Left renal pelvis (tissue), 4 donors: Measurements from ENCODE around the gene MED22. TPM values are rescaled to one million over a fixed set of nuclear protein-coding genes. Genes with fewer than 3 reads are reported as not detected.

Source experiments
- DNase-seq, 4 donors: peaks; one replicate each; pipeline ENCODE4 v3.0.0-alpha.2; 2013; ENCODE audit warnings: low read depth in 4 of 4, low spot score in 3 of 4
- polyA plus RNA-seq, 4 donors: library from polyadenylated mRNA; unstranded; fragments of 120-200 nt; gene quantifications; one replicate each; pipeline ENCODE4 v1.2.1, GENCODE V29; 2013; ENCODE audit not compliant: insufficient read length in 4 of 4

The MED22 gene
- polyA plus RNA-seq, 4 donors = 24.2 to 29.9 (median 24.8) TPM

- DNase-seq = no peak
Measured at GRCh38 chr9:133357656-133358055, 9.7 kb upstream of the MED22 start.

- peak in 1 of 4 donors; percentile 69 for DNase-seq
Measured at GRCh38 chr9:133356391-133357091, 8.6 kb upstream of the MED22 start, which contains the start of the genes SURF1 and SURF2. Gene SURF1, minus strand, starts transcription at chr9:133356487. Its CDS starts 34 bp downstream, at chr9:133356453. Gene SURF2, plus strand, starts transcription at chr9:133356550. Its CDS starts 43 bp downstream, at chr9:133356593.

DNA sequence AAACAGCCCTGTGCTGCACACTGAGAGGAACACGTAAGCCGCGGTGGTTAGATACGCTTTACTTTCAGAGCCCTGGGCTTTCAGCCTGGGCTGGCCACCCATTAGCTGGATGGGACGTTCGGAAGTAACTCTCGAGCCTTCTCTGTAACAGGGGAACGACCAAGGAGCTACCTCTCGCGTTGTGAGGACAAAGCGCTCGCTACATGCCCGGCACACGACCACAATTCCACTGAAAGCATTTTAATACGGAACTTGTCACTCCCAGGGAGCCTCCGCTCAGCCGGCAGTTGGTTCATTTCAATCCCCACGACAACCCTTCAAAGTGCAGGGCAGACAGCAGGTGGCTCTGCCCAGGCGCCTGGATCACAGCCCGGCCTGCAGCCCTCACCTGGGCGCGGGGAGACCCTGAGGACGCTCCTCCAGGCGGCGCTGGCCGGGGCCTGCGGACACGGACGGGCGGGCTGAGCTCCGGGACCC is 8.0 kb upstream of the MED22 start:
- no peak for DNase-seq

DNA sequence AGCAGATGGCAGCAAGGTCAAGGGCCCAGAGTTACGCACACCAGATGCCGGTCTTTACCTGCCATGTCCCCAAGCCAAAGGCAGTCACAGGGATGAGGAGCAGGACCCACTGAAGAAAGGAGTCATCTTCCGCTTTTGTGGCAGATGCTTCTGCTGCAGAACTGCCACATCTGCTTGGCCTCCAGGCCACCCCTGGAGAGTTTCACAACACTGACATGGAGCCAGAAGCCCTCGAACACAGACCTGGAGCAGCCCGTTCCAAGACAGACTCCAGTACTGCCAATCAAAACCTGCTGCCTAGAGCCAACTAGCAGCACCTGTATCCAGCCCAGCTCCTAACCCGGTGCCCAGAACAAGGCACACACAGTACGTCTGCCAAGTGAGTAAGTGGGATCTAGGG is 6.8 kb upstream of the MED22 start:
- DNase-seq = no peak

- no peak for DNase-seq
Measured at GRCh38 chr9:133353548-133353947, 5.6 kb upstream of the MED22 start.

DNA sequence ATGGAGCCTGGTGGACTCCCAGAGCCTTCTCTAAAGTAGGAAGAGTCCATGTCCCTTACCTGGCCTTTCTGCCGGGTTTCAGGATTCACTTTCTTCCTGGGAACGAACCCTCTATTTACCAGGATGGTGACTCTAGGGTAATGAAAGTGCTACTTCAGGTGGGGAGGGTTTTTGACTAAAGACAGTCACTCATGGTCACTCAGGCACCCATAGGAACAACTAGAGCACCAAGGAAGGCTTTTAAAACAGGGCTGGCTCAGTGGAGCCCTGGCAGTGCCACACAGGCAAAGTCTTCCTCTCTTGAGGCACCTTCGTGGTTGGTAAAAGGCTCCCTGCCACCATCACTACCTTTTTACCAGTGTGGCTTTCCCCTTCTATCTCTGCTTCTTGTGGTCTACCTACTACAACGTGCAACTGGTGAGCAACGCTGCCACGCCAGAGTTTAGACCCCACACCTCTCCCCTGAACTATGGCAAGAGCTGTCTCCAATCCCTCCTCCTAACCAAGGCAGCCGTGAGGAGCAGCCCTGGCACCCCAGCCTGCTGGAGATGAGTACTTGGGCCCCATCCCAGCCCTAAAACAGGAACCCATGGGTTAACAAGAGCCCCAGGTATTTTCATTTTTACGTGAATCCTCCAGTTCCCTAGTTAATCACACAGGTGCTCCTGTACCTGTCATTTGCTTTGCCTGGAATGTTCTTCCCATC is 4.9 kb upstream of the MED22 start:
- DNase-seq = no peak

GRCh38 chr9:133351908-133352634 is 4.1 kb upstream of the MED22 start:
- DNase-seq = no peak

DNA sequence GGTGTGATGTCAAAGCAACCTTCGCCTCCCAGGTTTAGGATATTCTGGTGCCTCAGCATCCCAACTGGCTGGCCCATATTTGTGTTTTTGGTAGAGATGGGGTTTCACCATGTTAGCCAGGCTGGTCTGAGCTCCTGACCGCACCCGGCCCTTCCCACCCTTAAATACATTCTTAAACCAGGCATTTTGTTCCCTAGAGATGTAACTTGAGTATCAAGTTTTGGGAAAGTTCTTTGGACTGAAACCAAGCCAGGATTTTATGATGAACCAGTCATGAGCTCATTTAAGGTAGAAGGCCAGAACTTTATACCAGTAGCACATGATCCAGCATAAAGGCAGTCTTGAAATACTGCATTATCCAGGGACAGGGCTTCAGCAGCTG is 3.6 kb upstream of the MED22 start:
- DNase-seq = no peak

DNA sequence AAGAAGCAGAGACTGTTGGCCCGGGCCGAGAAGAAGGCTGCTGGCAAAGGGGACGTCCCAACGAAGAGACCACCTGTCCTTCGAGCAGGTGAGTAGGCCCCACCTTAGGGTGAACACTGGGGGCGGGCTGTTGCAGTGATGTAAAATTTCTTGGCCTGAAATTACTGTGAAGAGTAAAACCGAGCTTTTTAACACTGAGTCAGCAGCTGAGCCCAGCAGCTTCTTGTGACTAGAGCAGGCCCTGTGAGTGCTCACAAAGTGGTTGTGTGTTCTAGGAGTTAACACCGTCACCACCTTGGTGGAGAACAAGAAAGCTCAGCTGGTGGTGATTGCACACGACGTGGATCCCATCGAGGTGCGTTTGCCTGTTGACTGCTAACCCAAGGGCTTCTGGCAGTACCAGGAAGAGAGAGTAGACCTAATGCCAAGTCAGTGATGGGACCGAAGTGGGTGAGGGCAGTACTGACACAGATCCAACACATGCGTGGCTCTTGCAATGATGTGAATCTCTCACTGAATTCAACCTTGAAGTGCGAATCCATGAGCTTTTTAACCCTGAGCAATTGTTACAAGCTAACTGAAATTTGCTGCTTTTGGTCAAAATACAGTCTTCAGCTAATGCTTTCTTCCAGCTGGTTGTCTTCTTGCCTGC is 2.2 kb upstream of the MED22 start:
- no peak for DNase-seq

DNA sequence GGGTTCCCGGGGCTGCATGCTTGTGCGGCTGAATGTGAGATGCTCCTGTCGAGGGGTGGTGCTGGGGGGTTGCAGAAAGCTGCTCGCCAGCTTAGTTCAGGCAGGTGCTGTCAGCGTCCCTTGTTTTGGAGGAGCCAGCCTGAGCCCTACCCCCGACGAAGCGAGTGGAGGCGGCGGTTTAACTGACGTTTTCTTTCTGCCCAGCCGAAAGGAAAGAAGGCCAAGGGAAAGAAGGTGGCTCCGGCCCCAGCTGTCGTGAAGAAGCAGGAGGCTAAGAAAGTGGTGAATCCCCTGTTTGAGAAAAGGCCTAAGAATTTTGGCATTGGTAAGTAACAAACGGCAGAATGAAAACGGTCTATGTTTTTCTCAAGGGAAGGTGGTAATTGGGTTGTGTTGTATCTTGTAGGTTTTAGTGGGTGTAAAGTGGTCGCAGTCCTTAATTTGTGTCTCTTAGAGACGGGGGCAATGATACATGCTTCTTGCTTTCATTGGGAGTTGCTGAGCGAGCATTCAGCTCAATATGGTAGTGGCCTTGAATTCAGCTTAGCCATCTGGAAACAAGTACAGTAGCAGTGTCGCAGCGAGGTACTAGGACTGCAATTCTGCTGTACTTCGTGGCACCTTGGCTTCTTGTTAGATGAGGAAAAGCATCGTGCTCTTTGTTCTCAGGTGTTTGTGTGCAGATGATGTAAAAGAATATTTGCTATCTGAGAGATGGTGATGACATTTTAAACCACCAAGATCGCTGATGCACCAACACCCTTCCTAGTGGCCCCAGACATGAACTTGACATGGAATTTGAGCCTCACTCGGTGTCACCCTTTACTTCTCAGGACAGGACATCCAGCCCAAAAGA is 1.0 kb upstream of the MED22 start:
- DNase-seq = no peak

DNA sequence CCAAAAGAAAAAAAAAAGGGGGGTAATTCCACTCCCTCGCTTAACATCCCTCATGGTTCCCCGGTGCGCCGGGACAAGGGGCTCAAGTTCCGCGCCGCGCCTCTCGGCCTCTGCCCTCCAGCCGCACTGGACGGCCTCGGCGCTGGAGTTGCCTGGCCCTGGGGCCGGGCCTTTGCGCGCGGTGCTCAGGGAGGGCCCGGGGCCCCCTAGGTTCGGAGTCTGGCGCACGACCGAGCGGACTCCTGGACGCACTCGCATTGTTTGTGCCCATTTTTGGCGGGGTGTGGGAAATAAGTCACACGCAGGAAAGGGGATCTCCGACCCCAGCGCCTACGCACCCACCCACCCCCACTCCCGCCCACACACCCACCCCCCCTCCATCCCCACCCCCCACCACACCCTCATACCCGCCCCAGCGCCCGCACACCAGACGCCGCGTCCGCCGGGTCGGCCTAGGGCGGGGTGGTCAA is 381 bp downstream of the MED22 start:
- no peak for DNase-seq

- no peak for DNase-seq
Measured at GRCh38 chr9:133346021-133346785, 1.7 kb downstream of the MED22 start.

DNA sequence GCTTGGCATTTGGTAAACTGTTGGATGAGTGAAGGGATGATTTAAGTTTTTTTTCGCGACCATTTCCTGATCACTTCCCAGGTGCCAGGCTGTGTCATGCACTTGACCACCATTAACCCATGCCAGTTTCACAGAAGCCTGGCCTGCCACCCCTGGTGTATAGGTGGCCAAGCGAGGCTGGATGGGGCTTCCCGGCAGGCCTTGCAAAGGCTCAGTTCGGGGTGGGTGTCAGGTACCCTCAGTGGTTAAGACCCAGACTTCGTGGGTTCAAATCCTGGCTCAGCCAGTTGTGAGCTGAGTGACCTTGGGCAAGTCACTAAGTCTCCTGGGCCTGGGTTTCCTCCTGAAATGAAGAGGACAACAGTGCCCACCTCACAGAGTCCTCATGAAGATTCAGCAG is 2.3 kb downstream of the MED22 start:
- DNase-seq = no peak

DNA sequence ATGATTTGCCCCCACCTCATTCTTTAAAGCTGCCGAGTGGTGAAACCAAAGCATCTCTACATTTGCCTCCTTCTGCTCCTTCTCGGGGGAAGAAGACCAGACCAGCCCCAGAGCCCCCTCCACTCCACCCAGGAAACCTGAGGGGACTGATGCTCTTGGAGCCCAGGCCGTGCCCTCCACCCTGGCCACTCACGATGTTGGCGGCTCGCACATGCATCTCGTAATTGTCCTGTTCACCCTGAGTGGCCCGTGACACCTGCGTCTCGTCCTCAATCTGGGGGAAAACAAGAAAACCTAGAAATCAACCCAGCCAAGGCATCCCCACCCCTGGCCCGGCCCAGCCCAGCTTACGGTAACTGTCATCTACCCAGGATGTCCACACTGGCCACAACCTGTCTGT is 3.0 kb downstream of the MED22 start:
- DNase-seq = no peak

DNA sequence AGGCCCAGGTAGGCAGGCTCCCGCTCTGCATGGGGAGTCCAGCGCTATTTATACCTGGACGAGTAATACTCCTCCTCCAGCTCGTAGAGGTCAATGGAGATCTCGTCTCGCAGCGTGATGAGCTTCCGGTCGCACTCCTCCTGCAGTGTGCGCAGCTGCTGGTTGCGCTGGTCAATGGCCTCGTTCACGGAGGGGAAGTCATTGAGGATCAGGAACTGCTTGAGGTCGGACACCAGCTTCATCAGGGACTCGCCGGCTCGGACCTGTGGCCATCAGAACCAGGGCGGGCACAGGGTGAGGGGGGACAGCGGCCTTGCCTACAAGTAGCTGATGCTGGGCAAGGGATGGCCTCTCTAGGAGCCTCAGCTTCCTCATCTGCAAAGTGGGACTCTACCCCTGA is 3.9 kb downstream of the MED22 start:
- no peak for DNase-seq

DNA sequence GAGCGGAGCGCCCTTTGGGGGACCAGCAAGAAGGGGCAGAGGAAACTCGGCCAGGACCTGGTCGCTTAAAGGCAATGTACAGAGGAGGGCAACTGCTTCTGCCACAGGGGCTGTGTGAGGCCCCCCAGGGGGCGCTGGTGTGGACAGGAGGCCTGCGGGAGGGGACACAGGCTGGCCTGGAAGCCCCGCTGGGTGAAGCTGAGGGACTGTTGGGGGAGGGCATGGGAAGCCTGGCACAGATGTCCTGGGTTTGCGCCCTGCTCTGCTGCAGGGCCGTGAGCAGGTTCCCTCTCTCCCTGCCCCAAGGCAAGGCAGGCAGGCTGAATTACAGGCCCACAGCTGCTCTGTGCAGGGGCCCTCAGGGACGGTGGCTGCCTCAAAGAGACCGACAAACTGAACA is 5.4 kb downstream of the MED22 start:
- no peak for DNase-seq

DNA sequence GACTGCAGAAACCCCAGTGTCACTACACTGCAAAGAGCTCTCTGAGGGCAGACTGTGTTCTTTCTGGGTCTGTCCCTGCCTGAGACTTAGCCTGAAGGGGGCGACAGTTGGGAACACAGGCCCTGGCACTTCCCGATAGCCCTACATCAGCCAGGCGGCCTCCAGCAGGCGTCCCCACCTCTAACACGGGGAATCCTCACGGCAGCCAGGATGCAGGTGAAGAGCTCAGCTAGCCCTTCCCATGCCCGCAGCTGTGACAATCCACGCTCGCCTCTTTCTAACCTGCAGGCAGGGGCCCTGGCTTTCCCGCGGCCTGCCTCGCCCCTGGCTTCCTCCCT is 5.9 kb downstream of the MED22 start:
- no peak for DNase-seq

GRCh38 chr9:133341369-133342068 is 6.4 kb downstream of the MED22 start:
- DNase-seq = no peak

- no peak for DNase-seq
Measured at GRCh38 chr9:133340916-133341315, 7.0 kb downstream of the MED22 start.
